IMR-90 (cell line): Measurements from ENCODE around the gene LTBP1. TPM values are rescaled to one million over a fixed set of nuclear protein-coding genes. Genes with fewer than 3 reads are reported as not detected.

Experiments
- ATAC-seq: fragments of 200-7000 bp; cut with Tn5 transposase; 2 replicates; pipeline ENCODE4 v1.9.1; 2020; ENCODE audit warnings: low read depth, mild to moderate bottlenecking, moderate library complexity
- BruUV-seq: library from RNA; stranded (reverse); fragments of 400-500 nt; replicated peaks from 2 replicates; lab custom pipeline; 2021; lab: Mats Ljungman, UMichigan
- CTCF ChIA-PET: fragments of 300-600 bp; formaldehyde crosslinking; extraction: SDS; loops from one replicate; lab custom pipeline; 2021; ENCODE audit warnings: antibody characterized with exemption; lab: Yijun Ruan, JAX
- POLR2A ChIA-PET: fragments of 300-600 bp; sonication (Branson Sonifier 250); formaldehyde crosslinking; loops from one replicate; lab custom pipeline; 2022; ENCODE audit warnings: antibody characterized with exemption; ENCODE audit not compliant: unreplicated experiment; lab: Charles Lee
- DNase-seq: peaks from one replicate; pipeline ENCODE4 v3.0.0; 2013
- H2AFZ ChIP-seq: replicated peaks from 2 replicates; pipeline ENCODE3; 2013; ENCODE audit warnings: low read length, mild to moderate bottlenecking; ENCODE audit not compliant: poor library complexity
- H2AK5ac ChIP-seq: 2 replicates; pipeline ENCODE4 v1.6.1; 2013; ENCODE audit warnings: low read depth, low read length, inconsistent platforms
- H2AK9ac ChIP-seq: replicated peaks from 2 replicates; pipeline ENCODE3; 2013; ENCODE audit warnings: mild to moderate bottlenecking, low read depth, low read length, moderate library complexity; ENCODE audit not compliant: poor library complexity
- H2BK120ac ChIP-seq: 2 replicates; pipeline ENCODE4 v1.6.1; 2013; ENCODE audit warnings: low read depth, low read length, inconsistent platforms
- H2BK15ac ChIP-seq: 3 replicates; pipeline ENCODE4 v1.6.1; 2013; ENCODE audit warnings: low read depth, low read length, inconsistent platforms
- H2BK20ac ChIP-seq: 2 replicates; pipeline ENCODE4 v1.6.1; 2013; ENCODE audit warnings: low read depth, mild to moderate bottlenecking, inconsistent platforms, low read length, moderate library complexity
- H2BK5ac ChIP-seq: 2 replicates; pipeline ENCODE4 v1.6.1; 2013; ENCODE audit warnings: mild to moderate bottlenecking, low read depth, low read length, inconsistent platforms; ENCODE audit not compliant: poor library complexity, severe bottlenecking
- H3K14ac ChIP-seq: replicated peaks from 2 replicates; pipeline ENCODE4 v1.6.1; 2013; ENCODE audit warnings: low read depth, low read length, inconsistent platforms
- H3K18ac ChIP-seq: 2 replicates; pipeline ENCODE4 v1.6.1; 2013; ENCODE audit warnings: low read depth, low read length, control low read depth
- H3K23ac ChIP-seq: 2 replicates; pipeline ENCODE4 v1.6.1; 2013; ENCODE audit warnings: low read depth, low read length, inconsistent platforms
- H3K27ac ChIP-seq: 2 replicates; pipeline ENCODE4 v1.5.1; 2013; ENCODE audit warnings: mild to moderate bottlenecking, control low read depth, low read length; ENCODE audit not compliant: insufficient read depth
- H3K27me3 ChIP-seq: 2 replicates; pipeline ENCODE4 v1.6.1; 2013; ENCODE audit warnings: low read length; ENCODE audit not compliant: control insufficient read depth, insufficient read depth
- H3K36me3 ChIP-seq: 2 replicates; pipeline ENCODE4 v1.6.1; 2013; ENCODE audit warnings: low read length, mixed read lengths; ENCODE audit not compliant: control insufficient read depth, insufficient read depth
- H3K4ac ChIP-seq: 2 replicates; pipeline ENCODE4 v1.6.1; 2013; ENCODE audit warnings: low read depth, low read length, inconsistent platforms
- H3K4me1 ChIP-seq: 2 replicates; pipeline ENCODE4 v1.6.1; 2013; ENCODE audit warnings: low read length, mixed read lengths; ENCODE audit not compliant: control insufficient read depth, insufficient read depth
- H3K4me2 ChIP-seq: 2 replicates; pipeline ENCODE4 v1.6.1; 2013; ENCODE audit warnings: low read depth, mild to moderate bottlenecking, control low read depth, low read length, moderate library complexity
- H3K4me3 ChIP-seq: 2 replicates; pipeline ENCODE4 v1.5.1; 2013; ENCODE audit warnings: low read depth, mild to moderate bottlenecking, control low read depth, low read length, moderate library complexity; ENCODE audit not compliant: insufficient read depth
- H3K56ac ChIP-seq: 2 replicates; pipeline ENCODE4 v1.6.1; 2013; ENCODE audit warnings: low read length, inconsistent platforms; ENCODE audit not compliant: insufficient read depth; ENCODE audit errors: extremely low read depth
- H3K79me1 ChIP-seq, 2 experiments: 2 replicates each; pipeline ENCODE4 v1.6.1; 2013; ENCODE audit warnings: low read length in 2 of 2, inconsistent platforms in 1 of 2, low read depth in 1 of 2
- H3K9ac ChIP-seq: 2 replicates; pipeline ENCODE4 v1.6.1; 2013; ENCODE audit warnings: low read depth, low read length, control low read depth
- H3K9me1 ChIP-seq: 2 replicates; pipeline ENCODE4 v1.6.1; 2013; ENCODE audit warnings: low read length, inconsistent platforms; ENCODE audit not compliant: insufficient read depth
- H3K9me3 ChIP-seq: 2 replicates; pipeline ENCODE4 v1.6.1; 2013; ENCODE audit warnings: low read length; ENCODE audit not compliant: control insufficient read depth, insufficient read depth
- H4K20me1 ChIP-seq: 2 replicates; pipeline ENCODE4 v1.6.1; 2013; ENCODE audit warnings: low read length, inconsistent platforms; ENCODE audit not compliant: insufficient read depth
- H4K5ac ChIP-seq: 2 replicates; pipeline ENCODE4 v1.6.1; 2013; ENCODE audit warnings: mild to moderate bottlenecking, low read depth, low read length, control low read depth
- H4K8ac ChIP-seq, 2 experiments: 2 replicates each; pipeline ENCODE4 v1.6.1; 2013; ENCODE audit warnings: low read depth in 2 of 2, low read length in 2 of 2, control low read depth in 1 of 2, inconsistent platforms in 1 of 2
- H4K91ac ChIP-seq: 2 replicates; pipeline ENCODE4 v1.6.1; 2013; ENCODE audit warnings: low read depth, low read length, inconsistent platforms; ENCODE audit not compliant: insufficient read depth
- BHLHE40 ChIP-seq: fragments of 150-350 bp; IDR thresholded peaks from 2 replicates; pipeline ENCODE4 v1.6.1; 2016; ENCODE audit warnings: mild to moderate bottlenecking, low read depth, low read length
- CEBPB ChIP-seq: IDR thresholded peaks from 2 replicates; pipeline ENCODE4 v1.6.1; 2012; ENCODE audit warnings: low read depth, low read length, improper control_type of control experiment
- CHD1 ChIP-seq: IDR thresholded peaks from 2 replicates; pipeline ENCODE4 v1.6.1; 2012; ENCODE audit warnings: low read depth, low read length, improper control_type of control experiment
- CTCF ChIP-seq: conservative IDR thresholded peaks from 2 replicates; pipeline ENCODE4 v1.5.1; 2012; ENCODE audit warnings: mild to moderate bottlenecking, low read depth, low read length, improper control_type of control experiment
- MAFK ChIP-seq: IDR thresholded peaks from 2 replicates; pipeline ENCODE4 v1.6.1; 2012; ENCODE audit warnings: low read depth, low read length, improper control_type of control experiment
- MAZ ChIP-seq: IDR thresholded peaks from 2 replicates; pipeline ENCODE4 v1.6.1; 2012; ENCODE audit warnings: low read depth, mild to moderate bottlenecking, low read length, improper control_type of control experiment, moderate library complexity, borderline replicate concordance
- RFX5 ChIP-seq: IDR thresholded peaks from 2 replicates; pipeline ENCODE4 v1.8.0; 2012; ENCODE audit warnings: low read depth, mild to moderate bottlenecking, low read length, moderate library complexity
- WGBS, 2 experiments: methylation state at CpG; one replicate each; pipeline versions ENCODE4 v1.1.5 to v1.1.7; 2013; ENCODE audit warnings: missing lambda C conversion rate in 2 of 2; ENCODE audit not compliant: insufficient read length in 1 of 2; ENCODE audit errors: extremely low coverage in 2 of 2; 5-methylcytosine and 5-hydroxymethylcytosine counted together
- dilution Hi-C: fragments of 300-500 bp; cut with HindIII; formaldehyde crosslinking; loops from one replicate; pipeline ENCODE4 v1.14.3; 2018; ENCODE audit warnings: low sequenced_read_pairs; ENCODE audit not compliant: unreplicated experiment
- in situ Hi-C: fragments of 300-500 bp; cut with MboI; formaldehyde crosslinking; loops from 3 replicates; pipeline ENCODE4 v1.14.3; 2019; ENCODE audit warnings: low sequenced_read_pairs, inconsistent platforms, mixed read lengths
- intact Hi-C: fragments of 100-400 bp; cut with micrococcal nuclease; formaldehyde crosslinking; loops from 2 replicates; pipeline ENCODE4 v1.10.0; 2022
- polyA plus RNA-seq, 3 experiments: library from polyadenylated mRNA; depleted of rRNA; stranded (reverse); fragments of >200 nt; gene quantifications; 2 replicates each; pipeline ENCODE4 v1.2.3, GENCODE V29; 2012; ENCODE audit warnings: low replicate concordance in 1 of 3
- total RNA-seq: library from RNA; depleted of rRNA; stranded (reverse); fragments of >200 nt; gene quantifications from 2 replicates; pipeline ENCODE4 v1.2.3, GENCODE V29; 2012

The LTBP1 gene
- total and polyA plus RNA-seq, 2 of the 4 experiments (the other 2 are of a cell fraction): 235 to 326 TPM

GRCh38 chr2:32902174-32902573 is 44.6 kb upstream of the LTBP1 start:
- Histone ChIP-seq H3K23ac (no peak overlapping the region), H3K4me3 (no peak overlapping the region), H3K27ac (no peak overlapping the region), H2AFZ (no peak overlapping the region), H3K4me1 (peaks cover 2% of the 10 kb centered on the region; the same call in 1 of the 2 replicates), H3K4ac (no peak overlapping the region), H3K9ac (no peak overlapping the region), H4K91ac (no peak overlapping the region), H3K79me1 (no peaks in the 10 kb centered on the region), H2BK20ac (no peak overlapping the region), H3K9me3 (peaks cover 3% of the 10 kb centered on the region), H4K8ac (no peak overlapping the region), H3K4me2 (no peak overlapping the region), H4K20me1 (no peaks in the 10 kb centered on the region), H3K56ac (no peak overlapping the region), H2BK120ac (no peak overlapping the region), H2BK5ac (no peak overlapping the region), H3K14ac (no peak overlapping the region), H3K18ac (no peak overlapping the region), H4K5ac (no peak overlapping the region), H3K9me1 (0 out of 2 replicates have a peak, but pooled peaks cover 4% of the 10 kb centered on the region), H3K36me3 (no peaks in the 10 kb centered on the region), H3K27me3 (peaks cover 21% of the 10 kb centered on the region), H2BK15ac (no peak overlapping the region), H2AK5ac (no peak overlapping the region), H2AK9ac (no peak overlapping the region)
- dilution Hi-C loops: no loop called here
- in situ Hi-C loops: no loop called here
- DNase-seq (no peak), ATAC-seq (no peak)
- BruUV-seq: no TSS peak
- ChIA-PET POLR2A (no interaction called here), CTCF (interaction anchor here (1.7 kb wide), 1 partner anchor 19 kb away, joined by 4 read pairs; no protein-coding TSS in a partner anchor)
- no CpG with 5 or more reads among the region's 1 CpG for WGBS, 2 experiments
- TF ChIP-seq CHD1: no peak
- no peak for TF ChIP-seq MAZ
- TF ChIP-seq RFX5: no peak
- TF ChIP-seq MAFK: no peak
- TF ChIP-seq CEBPB: no peak
- TF ChIP-seq BHLHE40: no peak
- TF ChIP-seq CTCF: no peak
- intact Hi-C loops: no loop called here
